Uterus (tissue), 2 donors: ENCODE results near the gene KMT2C.
"Not testable (repeated sequence)": the region's sequence is repeated elsewhere in the genome, so short reads cannot be mapped to it uniquely, and the experiment has no call there.

ENCODE experiments used
- CTCF ChIP-seq, 4 experiments: fragments of 200-600 bp in 2 of 4; fragments of 450-650 bp in 2 of 4; sonication (generic) in 2 of 4; IDR thresholded peaks; one replicate each; pipeline ENCODE4 v1.5.1; 2016 to 2019; ENCODE audit warnings: antibody characterized with exemption in 4 of 4, mild to moderate bottlenecking in 2 of 4, moderate library complexity in 1 of 4
- POLR2A ChIP-seq, 2 donors: fragments of 450-650 bp; IDR thresholded peaks; one replicate each; pipeline ENCODE4 v1.6.1; 2016; ENCODE audit warnings: antibody characterized with exemption in 2 of 2, mild to moderate bottlenecking in 1 of 2, moderate library complexity in 1 of 2

DNA sequence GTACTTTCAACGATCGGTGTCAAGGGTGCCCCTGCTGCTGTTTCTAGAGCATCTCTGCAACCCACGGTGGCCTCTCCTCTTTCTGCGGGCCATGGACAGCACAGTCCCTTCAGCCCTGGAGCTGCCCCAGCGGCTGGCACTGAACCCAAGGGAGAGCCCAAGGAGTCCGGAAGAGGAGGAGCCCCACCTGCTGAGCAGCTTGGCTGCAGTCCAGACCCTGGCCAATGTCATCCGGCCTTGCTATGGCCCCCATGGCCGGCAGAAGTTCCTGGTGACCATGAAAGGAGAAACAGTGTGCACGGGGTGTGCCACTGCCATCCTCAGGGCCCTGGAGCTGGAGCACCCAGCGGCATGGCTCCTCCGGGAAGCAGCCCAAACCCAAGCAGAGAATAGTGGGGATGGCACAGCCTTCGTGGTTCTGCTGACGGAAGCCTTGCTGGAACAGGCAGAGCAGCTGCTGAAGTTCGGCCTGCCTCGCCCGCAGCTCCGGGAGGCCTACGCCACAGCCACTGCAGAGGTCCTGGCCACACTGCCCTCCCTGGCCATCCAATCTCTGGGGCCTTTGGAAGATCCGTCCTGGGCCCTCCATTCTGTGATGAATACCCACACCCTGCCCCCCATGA is 9.7 kb upstream of the KMT2C start:
- TF ChIP-seq CTCF, POLR2A (IDR thresholded peaks at IDR 0.05): not testable (repeated sequence)
